HT-29 (cell line): Measurements from ENCODE around the gene YBX1. TPM values are rescaled to one million over a fixed set of nuclear protein-coding genes. Genes with fewer than 3 reads are reported as not detected.
"Not testable (repeated sequence)": the region's sequence is repeated elsewhere in the genome, so short reads cannot be mapped to it uniquely, and the experiment has no call there.

Source experiments
- DNase-seq: peaks from one replicate; pipeline ENCODE4 v3.0.0-alpha.2; 2015; ENCODE audit warnings: low spot score
- total RNA-seq: library from RNA; depleted of rRNA; stranded (reverse); fragments of >200 nt; shearing (Covaris generic); gene quantifications from 2 replicates; pipeline ENCODE4 v1.2.3, GENCODE V29; 2014; rRNA removed

The YBX1 gene
- total RNA-seq, 1 experiment from 2014 or later, result 900 TPM

DNA sequence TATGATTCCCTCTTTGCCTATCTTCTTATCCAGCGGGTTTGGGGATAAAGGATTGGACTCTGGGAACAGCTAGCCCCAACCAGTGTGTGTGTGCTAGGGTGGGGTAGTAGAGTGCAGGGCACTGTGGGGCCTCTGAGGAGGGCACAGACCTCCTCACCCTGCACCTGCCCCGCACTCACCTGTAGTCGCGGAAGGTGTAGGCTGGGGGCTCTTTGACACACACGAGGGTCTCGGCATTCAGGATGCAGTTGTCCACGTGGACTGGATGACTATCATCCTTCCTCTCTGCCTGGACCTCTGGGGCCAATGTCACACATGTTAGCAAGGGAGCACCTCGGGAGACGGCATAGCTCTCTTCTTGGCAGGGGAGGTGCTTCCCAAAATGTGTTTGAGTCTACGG is 65.8 kb downstream of the YBX1 start:
- no peak for DNase-seq

DNA sequence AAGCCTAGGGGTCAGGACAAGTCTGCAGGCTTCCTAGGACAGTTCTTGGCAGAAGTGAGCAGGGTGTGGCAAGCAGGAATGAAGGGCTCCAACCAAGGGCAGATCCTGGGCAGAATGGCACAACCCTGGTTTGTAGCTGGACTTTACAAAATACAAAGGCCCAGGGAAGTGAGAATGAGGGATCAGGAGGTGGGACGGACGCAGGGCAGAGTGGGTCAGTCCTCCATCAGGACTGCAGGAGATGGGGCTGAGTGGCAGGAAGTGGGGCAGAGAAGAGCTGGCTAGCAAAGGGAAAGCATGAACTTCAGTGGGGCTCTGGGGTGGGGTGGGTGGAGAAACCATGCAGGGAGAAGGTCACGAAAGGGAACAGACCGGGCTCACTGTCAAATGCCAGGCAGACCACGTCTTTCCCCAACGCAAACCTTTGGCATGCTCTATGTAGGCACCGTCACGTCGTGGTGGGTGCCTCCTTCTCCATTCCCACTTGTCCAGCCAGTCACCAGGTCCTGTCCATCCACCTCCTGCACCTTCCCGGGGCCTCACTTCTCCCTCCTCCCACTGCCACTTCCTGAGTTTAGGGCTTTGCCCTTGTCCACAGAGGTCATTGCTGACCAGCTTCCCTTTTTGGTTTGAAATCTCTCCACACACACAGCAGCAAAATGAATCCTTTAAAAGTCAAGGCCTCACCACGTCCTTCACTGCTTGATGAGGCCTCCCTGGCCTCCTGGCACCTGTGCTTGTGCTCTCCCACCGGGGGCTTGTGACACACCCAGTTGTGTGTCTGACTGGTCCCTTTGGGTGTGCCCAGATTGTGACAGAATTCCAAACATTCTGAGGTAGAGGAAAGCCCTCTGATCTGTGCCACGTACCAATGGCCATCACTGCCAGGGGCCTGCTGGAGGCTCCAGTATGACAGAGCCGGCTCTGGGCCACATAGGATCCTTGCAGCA is 66.5 kb downstream of the YBX1 start:
- no peak for DNase-seq

GRCh38 chr1:42750041-42750440 is 67.8 kb downstream of the YBX1 start:
- no peak for DNase-seq

GRCh38 chr1:42751511-42752070 is 69.4 kb downstream of the YBX1 start:
- DNase-seq, result not testable (repeated sequence)

- DNase-seq, result no peak
Measured at GRCh38 chr1:42752284-42752683, 70.1 kb downstream of the YBX1 start.

- no peak for DNase-seq
Measured at GRCh38 chr1:42753070-42753469, 70.9 kb downstream of the YBX1 start.

Other genes starting within 250 kb of the YBX1 start
- gene ZMYND12, start 226.4 kb upstream of the YBX1 start, total RNA-seq, result 0.21 TPM in 1 of 2 replicates, not detected in the other
- 48.6 and 60.6 TPM in 2 replicates for gene PPCS, start 225.9 kb upstream of the YBX1 start, total RNA-seq
- 0.44 and 1.0 TPM in 2 replicates for gene CCDC30, start 219.1 kb upstream of the YBX1 start, total RNA-seq
- gene PPIH, start 24.0 kb upstream of the YBX1 start, total RNA-seq, result 61.2 and 61.7 TPM in 2 replicates
- not detected in 2 replicates for gene CLDN19, start 57.8 kb downstream of the YBX1 start, total RNA-seq
- 19.1 TPM in 2 replicates for gene P3H1, start 84.6 kb downstream of the YBX1 start, total RNA-seq
- gene C1orf50, start 84.8 kb downstream of the YBX1 start, total RNA-seq, result 2.0 and 3.1 TPM in 2 replicates
- gene TMEM269, start 102.6 kb downstream of the YBX1 start, total RNA-seq, result 0.03 TPM in 1 of 2 replicates, not detected in the other
- 4.9 and 5.4 TPM in 2 replicates for gene ERMAP, start 134.7 kb downstream of the YBX1 start, total RNA-seq
- gene SVBP, start 135.0 kb downstream of the YBX1 start, total RNA-seq, result 17.1 and 19.7 TPM in 2 replicates
- gene ZNF691, start 164.2 kb downstream of the YBX1 start, total RNA-seq, result 5.5 and 6.5 TPM in 2 replicates